KOPT-K1 (cell line): ENCODE data around the gene CFAP74.

Source experiments
- H3K27ac ChIP-seq: fragments of 200-600 bp; sonication (generic); 2 replicates; pipeline ENCODE4 v1.5.1; 2016; ENCODE audit warnings: antibody characterized with exemption, mild to moderate bottlenecking, low read depth, low read length; ENCODE audit not compliant: poor library complexity, severe bottlenecking
- H3K36me3 ChIP-seq: fragments of 200-600 bp; sonication (generic); 2 replicates; pipeline ENCODE4 v1.5.1; 2017; ENCODE audit warnings: antibody characterized with exemption, mild to moderate bottlenecking, low read length, moderate library complexity; ENCODE audit not compliant: insufficient read depth
- H3K9me3 ChIP-seq: fragments of 200-600 bp; sonication (generic); 2 replicates; pipeline ENCODE4 v1.5.1; 2017; ENCODE audit warnings: antibody characterized with exemption, low read length, mild to moderate bottlenecking; ENCODE audit not compliant: insufficient read depth, poor library complexity, severe bottlenecking

The CFAP74 gene

DNA sequence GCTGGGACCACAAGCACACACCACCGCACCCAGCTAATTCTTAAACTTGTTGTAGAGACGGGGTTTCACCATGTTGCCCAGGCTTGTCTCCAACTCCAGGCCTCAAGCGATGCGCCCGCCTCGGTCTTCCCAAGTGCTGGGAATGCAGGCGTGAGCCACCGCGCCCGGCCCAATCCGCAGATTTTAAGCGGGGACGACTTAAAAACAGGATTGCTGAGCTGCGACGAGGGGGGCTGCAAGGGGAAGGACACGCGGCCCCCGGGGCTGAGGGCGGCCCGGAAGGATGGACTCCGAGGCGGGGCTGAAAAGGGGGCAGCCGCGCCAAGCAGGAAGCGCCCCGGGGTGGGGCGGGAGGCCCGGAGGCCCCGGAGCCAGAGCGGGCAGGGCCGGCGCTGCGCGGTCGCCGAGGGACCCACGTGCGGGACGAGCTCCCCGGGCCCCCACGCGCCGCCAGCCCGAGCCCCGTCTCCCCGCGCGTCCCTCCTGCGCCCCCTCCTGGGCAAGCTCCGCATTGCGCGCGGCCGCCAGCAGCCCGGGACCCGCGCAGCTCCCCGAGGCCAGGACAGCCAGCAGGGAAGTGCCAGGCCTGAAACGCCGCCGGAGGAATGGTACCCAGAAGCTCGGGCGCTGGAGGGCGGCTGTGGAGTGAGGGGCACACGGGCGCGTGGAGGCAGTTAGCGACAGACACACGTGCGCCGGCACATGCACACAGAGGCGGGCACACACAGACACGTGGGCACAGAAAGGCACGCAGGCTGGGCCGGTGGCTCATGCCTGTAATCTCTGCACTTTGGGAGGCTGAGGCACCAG, 41.1 kb upstream of the CFAP74 start:
- H3K9me3 ChIP-seq, result no peaks in the 10 kb centered on the region
- H3K27ac ChIP-seq, result no peak overlapping the region
- no peaks in the 10 kb centered on the region for H3K36me3 ChIP-seq

GRCh38 chr1:2043886-2044285, 40.3 kb upstream of the CFAP74 start:
- no peak overlapping the region for H3K27ac ChIP-seq
- no peaks in the 10 kb centered on the region for H3K9me3 ChIP-seq
- no peaks in the 10 kb centered on the region for H3K36me3 ChIP-seq

DNA sequence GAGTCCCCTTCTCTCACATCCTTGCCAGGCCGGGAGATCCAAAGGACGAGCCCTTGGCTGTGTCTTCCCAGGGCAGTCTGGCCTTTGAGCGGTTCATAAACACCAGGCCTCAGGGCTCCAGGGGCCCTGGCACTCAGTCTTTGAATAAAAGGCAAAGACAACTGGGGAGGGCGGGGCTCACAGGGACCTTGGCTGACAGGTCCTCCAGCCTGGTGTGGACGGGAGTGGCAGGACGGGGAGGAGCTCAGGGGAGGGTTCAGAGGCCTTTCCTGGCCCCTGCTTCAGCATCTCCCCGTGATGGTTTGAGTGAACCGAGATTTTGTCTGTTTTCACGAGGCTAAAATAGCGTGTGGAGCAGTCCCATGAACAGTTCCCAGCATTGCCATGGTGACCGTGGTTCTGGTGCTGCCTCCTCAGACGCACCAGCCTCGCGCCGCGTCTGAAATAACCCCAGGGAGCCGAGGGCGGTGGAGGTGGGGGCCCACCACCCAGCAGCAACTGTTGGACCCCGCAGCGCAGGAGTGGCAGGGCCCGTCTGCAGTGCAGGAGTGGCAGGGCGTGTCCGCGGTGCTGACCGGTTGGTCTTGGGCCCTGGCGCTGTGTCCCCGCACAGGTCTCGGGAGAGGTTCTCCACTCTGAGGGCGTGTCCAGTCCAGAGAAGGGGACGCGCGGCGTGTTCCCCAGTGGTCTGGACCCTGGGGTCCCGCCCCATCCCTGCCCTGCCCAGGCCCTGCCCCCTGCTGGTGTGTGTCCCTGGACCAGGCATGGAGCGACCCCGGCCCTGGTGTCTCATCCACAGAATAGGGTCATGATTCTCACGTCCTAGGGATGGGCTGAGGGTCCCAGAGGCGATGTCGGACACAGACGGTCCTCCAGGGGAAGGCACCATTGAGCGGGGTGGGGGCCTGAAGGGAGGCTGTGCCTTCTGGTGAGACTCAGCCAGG, 39.5 kb upstream of the CFAP74 start:
- no peaks in the 10 kb centered on the region for H3K36me3 ChIP-seq
- H3K27ac ChIP-seq, result no peak overlapping the region
- no peaks in the 10 kb centered on the region for H3K9me3 ChIP-seq

DNA sequence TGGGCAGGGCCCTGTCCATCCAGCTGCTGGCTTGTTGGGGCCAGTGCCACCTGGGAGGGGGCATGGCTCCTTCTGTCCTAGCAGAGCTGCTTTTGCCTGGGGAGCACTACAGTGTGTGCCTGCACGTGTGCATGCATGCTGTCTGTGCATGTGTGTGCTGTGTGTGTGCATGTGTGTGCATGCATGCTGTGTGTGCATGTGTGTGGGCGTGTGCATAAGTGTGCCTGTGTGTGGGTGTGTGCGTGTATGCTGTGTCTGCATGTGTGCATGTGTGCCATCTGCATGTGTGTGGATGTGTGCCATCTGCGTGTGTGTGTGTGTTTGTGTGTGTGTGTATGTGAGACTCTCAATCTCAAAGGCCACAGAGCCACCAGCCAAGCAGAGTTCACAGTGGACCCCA, 38.3 kb upstream of the CFAP74 start:
- Histone ChIP-seq H3K27ac (no peak overlapping the region), H3K9me3 (no peaks in the 10 kb centered on the region), H3K36me3 (no peaks in the 10 kb centered on the region)

GRCh38 chr1:2041305-2041704, 37.7 kb upstream of the CFAP74 start:
- Histone ChIP-seq H3K27ac (no peak overlapping the region), H3K9me3 (no peaks in the 10 kb centered on the region), H3K36me3 (no peaks in the 10 kb centered on the region)

- Histone ChIP-seq H3K9me3 (no peaks in the 10 kb centered on the region), H3K36me3 (no peaks in the 10 kb centered on the region), H3K27ac (no peak overlapping the region)
Measured at GRCh38 chr1:2039251-2039650, 35.7 kb upstream of the CFAP74 start.

- no peak overlapping the region for H3K27ac ChIP-seq
- H3K9me3 ChIP-seq, result no peaks in the 10 kb centered on the region
Measured at GRCh38 chr1:2038229-2038628, 34.6 kb upstream of the CFAP74 start.

DNA sequence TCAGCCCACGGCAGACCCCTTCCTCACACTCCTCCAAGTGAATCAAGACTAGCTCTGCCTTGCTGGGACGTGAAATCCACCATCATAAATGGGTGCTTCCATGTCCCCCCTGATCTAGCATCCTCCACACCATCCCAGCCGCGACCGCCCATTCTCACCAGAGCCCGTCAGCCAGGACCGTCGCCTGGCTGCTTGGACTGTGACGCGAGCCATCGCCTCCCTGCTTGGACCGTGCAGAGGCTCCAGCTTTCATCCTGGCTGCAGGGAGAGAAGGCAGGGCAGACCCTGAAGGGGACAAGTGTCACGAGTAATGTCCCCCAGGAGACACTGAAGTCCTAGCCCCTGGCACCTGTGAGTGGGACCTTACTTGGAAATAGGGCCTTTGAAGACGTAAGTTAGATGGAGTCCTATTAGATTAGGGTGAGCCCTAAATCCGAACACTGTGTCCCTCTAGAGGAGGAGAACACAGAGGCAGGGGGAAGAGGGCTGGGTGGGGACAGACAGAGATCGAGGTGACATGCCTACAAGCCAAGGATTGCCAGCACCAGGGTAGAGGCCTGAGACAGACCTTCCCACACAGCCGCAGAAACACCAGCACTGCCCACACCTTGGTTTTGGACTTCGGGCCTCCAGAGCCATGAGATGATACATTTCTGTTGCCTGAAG, 33.9 kb upstream of the CFAP74 start:
- no peaks in the 10 kb centered on the region for H3K9me3 ChIP-seq
- no peaks in the 10 kb centered on the region for H3K36me3 ChIP-seq
- no peak overlapping the region for H3K27ac ChIP-seq

More at GRCh38 chr1:2038229-2038628, 34.6 kb upstream of the CFAP74 start:
- no peaks in the 10 kb centered on the region for H3K36me3 ChIP-seq

GRCh38 chr1:2036287-2036686, 32.7 kb upstream of the CFAP74 start:
- Histone ChIP-seq H3K27ac (no peak overlapping the region), H3K9me3 (no peaks in the 10 kb centered on the region), H3K36me3 (no peaks in the 10 kb centered on the region)

- Histone ChIP-seq H3K27ac (no peak overlapping the region), H3K9me3 (no peaks in the 10 kb centered on the region), H3K36me3 (no peaks in the 10 kb centered on the region)
Measured at GRCh38 chr1:2033165-2033564, 29.6 kb upstream of the CFAP74 start.

DNA sequence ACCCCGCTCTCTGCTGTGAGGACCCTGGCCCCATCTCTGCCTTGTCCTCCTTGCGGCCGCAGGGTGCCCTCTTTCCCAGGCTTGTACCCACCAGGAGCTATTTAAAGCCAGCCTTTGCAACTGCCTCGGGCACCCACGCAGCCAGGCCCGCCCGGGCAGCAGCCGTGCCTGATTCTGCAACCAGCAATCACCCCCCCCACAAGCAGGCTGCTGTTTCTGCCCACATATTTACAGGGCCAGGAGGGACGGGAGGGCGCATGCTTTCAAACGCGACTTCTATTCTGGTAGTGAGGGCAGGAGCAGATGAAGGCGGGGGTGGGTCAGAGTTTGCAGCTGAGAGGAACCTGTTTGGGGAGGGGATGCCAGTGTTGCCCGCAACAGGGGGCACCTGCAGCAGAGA, 29.2 kb upstream of the CFAP74 start:
- H3K27ac ChIP-seq, result no peak overlapping the region

DNA sequence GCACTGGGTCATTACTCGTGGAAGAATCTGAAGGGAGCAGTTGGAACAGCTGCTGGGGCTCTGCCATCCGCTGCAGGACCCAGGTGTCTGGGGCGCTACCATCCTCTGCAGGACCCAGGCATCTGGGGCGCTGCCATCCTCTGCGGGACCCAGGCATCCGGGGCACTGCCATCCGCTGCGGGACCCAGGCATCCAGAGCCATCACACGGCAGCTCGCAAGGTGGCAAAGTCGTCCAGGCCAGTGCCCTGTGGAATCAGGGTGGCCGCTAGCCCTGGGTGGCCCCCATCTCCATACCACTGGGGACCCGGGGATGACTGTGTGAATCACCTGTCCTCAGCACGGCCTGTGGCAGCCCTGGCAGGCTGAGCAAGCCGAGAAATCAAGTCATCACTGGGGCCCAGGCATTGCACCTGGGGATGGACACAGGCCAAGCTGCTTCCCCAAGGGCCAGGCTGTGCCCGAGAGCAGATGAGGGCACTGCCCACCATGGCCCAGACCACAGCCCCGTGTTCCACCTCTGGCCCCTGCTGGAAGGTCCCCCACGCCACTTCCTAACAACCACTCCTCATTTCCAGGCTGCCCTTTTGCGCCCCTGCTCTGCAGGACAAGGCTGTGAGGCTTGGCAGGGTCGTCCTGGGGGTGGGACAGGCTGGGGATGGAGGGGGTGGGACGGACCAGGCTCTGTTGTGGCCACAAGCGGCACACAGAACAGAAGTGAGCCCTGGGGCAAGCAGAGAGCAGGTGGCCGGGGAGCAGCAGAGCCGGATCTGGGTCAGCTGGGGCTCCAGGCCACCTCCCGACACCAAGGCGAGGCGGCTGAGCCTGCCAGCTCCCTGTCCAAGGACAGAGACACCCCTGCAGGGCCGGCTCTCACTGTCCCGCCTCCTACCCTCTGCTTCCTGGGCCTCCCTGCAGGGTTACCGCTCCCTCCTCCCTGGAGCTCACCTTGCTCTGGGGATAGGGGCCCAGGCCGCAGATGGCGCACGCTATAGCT, 28.3 kb upstream of the CFAP74 start:
- no peaks in the 10 kb centered on the region for H3K9me3 ChIP-seq
- no peaks in the 10 kb centered on the region for H3K36me3 ChIP-seq
- H3K27ac ChIP-seq, result no peak overlapping the region

More for the DNA sequence above, 29.2 kb upstream of the CFAP74 start:
- no peaks in the 10 kb centered on the region for H3K9me3 ChIP-seq
- no peaks in the 10 kb centered on the region for H3K36me3 ChIP-seq

GRCh38 chr1:2030076-2030871, 26.7 kb upstream of the CFAP74 start:
- no peaks in the 10 kb centered on the region for H3K36me3 ChIP-seq
- H3K9me3 ChIP-seq, result no peaks in the 10 kb centered on the region
- H3K27ac ChIP-seq, result no peak overlapping the region
